GM12873 (cell line): Measurements from ENCODE around the gene SPPL3.

Experiments used
- CTCF ChIP-seq: IDR thresholded peaks from 2 replicates; pipeline ENCODE4 v1.5.1; 2012; ENCODE audit warnings: low read depth, mild to moderate bottlenecking, moderate library complexity, low read length, control low read depth; ENCODE audit not compliant: insufficient read depth; ENCODE audit errors: missing control alignments

The SPPL3 gene

GRCh38 chr12:120930032-120930431 lies 25.9 kb upstream of the SPPL3 start:
- no peak for TF ChIP-seq CTCF

DNA sequence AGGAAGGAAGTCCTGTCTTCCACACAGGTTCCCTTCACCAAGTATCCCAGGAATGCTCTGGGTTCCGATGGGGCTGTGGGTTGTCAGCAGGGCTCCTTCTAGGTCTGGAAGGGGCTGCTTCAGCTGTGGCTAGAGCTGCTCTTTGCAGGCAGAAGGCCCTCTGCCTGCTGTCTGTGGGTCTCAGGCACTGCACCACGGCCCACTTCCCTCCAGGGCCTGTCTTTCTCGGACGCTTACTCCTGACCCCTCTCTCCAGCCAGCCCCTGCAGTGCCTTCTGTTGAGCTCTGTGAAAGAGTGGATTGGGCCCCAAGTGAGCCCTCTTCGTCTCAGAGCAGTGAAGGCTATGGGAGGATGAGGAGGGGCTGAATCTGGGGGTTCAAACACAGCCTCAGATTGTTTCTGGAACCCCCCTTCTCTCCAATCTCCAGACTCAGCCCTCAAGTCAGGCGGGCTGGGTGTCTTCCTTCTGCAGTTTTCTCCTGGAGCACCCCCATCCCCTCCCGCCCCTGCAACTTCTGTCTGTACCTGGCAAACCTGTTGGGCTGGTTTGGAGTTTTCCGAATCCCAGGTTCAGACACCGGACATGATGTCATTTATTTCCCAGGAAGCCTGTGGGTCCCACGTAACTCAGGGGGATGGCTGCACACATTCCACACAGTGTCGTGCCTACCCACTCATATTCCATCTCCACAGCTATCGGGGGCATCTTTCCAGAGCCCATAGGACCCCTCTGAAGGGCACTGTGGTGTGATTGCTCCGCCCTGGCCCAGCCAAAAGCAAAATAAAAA lies 24.9 kb upstream of the SPPL3 start:
- no peak for TF ChIP-seq CTCF

DNA sequence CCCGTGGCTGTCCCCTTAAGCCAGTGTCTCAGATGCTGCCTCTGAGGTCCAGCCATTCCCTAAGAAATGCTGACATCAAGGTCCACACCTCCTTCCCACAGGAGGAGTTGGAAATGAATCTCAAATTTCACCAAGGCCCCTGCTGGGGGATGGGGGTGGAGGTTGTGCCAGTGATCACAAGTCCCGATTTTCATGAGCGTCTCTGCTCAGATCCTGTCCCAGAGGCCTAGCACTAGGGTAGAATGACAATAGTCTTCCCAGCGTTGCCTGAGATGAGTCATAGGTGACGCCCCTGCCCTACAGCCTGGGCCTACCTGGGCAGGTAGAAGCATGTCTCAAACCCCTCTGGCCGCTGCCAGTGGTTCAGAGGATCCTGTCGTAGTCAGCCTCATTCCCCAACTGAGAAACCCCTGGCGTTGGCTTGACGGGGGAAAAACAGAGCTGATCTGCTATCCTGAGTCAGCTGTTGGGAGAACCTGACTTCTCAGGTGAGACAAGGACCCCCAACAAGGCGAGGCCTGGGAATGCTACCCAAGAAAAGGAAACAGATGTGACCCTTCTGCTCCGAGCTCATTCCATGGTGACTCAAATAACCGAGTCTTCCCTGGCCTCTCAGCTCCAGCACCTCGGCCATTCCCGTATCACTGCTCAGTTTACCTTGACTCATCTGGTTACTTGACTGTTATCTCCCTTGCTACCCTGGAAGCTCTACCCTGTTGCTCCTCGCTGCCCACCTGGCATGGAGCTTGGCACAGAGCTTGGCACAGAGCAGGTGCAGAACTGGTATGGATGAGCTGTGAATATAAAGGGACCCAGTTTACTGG lies 21.8 kb upstream of the SPPL3 start:
- no peak for TF ChIP-seq CTCF

- TF ChIP-seq CTCF, result no peak
Observed at GRCh38 chr12:120922279-120922678, 18.1 kb upstream of the SPPL3 start.

- TF ChIP-seq CTCF, result no peak
Observed at GRCh38 chr12:120921637-120922036, 17.5 kb upstream of the SPPL3 start.

- TF ChIP-seq CTCF, result no peak
Observed at GRCh38 chr12:120920178-120920577, 16.0 kb upstream of the SPPL3 start.

GRCh38 chr12:120917748-120918147 lies 13.6 kb upstream of the SPPL3 start:
- no peak for TF ChIP-seq CTCF
